ENCODE data around the gene RAB40AL.
"Not testable (repeated sequence)": the region's sequence is repeated elsewhere in the genome, so short reads cannot be mapped to it uniquely, and the experiment has no call there.

RAB40AL gene

DNA sequence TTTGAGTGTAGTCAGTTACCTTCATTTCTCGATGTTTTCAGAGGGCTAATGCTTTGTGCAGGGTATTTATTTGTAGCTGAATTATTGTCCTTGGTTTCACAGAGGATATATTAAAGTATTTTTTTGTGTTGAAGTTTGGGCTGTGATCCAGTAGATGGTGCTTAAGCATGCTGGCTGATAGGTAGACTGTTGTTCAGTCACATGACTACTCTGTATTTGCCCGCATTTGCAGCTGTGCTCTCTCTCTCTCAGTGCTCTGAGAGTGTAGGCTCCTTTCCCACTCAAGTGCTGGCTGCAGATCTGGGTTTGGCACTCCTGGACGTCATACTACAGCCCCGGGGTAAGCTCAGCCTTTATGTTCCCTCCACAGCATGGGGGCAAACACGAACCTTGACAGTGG, 21.7 kb downstream of the RAB40AL start:
- no peaks in the 10 kb centered on the region for H3K4me1 ChIP-seq (ENCODE audit: control insufficient read depth, insufficient read depth, low read length, poor library complexity, severe bottlenecking)
- H3K9me3 ChIP-seq (ENCODE audit: control insufficient read depth, low read length), result no peaks in the 10 kb centered on the region
- H3K4me3 ChIP-seq (ENCODE audit: extremely low read depth, insufficient read depth, low read length, poor library complexity, severe bottlenecking), result no peak overlapping the region
- H3K36me3 ChIP-seq (ENCODE audit: control insufficient read depth, insufficient read depth, low read length), result no peaks in the 10 kb centered on the region
- no peak overlapping the region for H3K27ac ChIP-seq (ENCODE audit: low read depth, low read length, severe bottlenecking)
- WGBS, 2 experiments (ENCODE audit: insufficient coverage in 2 of 2), result 100% methylated on average over 3 of the region's 5 CpGs; no CpG with 5 or more reads in 1 of the 2 experiments

DNA sequence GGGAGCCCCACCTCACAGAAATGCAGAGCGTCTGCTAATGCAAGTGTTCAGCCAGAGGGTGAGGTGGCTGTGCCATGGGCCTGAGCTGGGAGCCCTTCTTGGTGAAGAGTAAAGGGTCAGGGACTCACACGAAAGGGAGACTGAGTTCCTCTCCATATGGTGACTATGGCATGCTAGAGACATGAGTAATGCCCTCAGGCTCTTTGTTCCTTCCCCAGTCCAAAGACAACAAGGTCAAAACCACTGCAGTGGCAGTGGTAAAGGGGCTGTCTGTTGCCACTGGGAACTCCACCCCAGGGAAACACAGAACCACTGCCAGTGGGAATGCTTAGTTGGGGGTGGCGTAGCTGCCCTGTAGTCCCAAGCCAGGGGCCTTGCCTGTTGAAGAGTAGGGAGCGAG, 22.4 kb downstream of the RAB40AL start:
- H3K27ac ChIP-seq (ENCODE audit: low read depth, low read length, severe bottlenecking), result no peak overlapping the region
- H3K36me3 ChIP-seq (ENCODE audit: control insufficient read depth, insufficient read depth, low read length), result no peaks in the 10 kb centered on the region
- H3K4me1 ChIP-seq (ENCODE audit: control insufficient read depth, insufficient read depth, low read length, poor library complexity, severe bottlenecking), result no peaks in the 10 kb centered on the region
- WGBS, 2 experiments (ENCODE audit: insufficient coverage in 2 of 2), result 100% methylated on average over 1 of the region's 4 CpGs; no CpG with 5 or more reads in 1 of the 2 experiments
- no peak overlapping the region for H3K4me3 ChIP-seq (ENCODE audit: extremely low read depth, insufficient read depth, low read length, poor library complexity, severe bottlenecking)
- no peaks in the 10 kb centered on the region for H3K9me3 ChIP-seq (ENCODE audit: control insufficient read depth, low read length)

DNA sequence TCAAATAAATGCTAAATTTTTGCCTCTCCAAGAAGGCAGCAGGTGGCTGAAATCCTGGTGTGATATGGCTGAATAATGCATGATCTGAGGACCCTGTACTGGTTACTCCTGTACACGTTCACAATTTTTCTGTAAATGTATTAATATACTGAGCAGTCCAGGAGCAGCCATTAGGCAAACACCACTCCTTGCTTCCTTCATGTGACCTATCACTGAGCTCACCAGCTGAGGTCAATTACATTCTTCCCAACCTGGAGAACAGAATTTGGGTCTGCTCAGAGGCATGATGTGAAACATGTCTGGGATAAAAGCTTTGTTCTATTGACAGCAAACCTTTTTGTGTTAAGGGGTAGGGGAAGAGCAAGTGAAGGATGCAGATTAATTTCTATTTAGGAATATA, 26.9 kb downstream of the RAB40AL start:
- Histone ChIP-seq H3K4me1 (ENCODE audit: control insufficient read depth, insufficient read depth, low read length, poor library complexity, severe bottlenecking) (no peaks in the 10 kb centered on the region), H3K4me3 (ENCODE audit: extremely low read depth, insufficient read depth, low read length, poor library complexity, severe bottlenecking) (no peak overlapping the region), H3K36me3 (ENCODE audit: control insufficient read depth, insufficient read depth, low read length) (no peaks in the 10 kb centered on the region), H3K27ac (ENCODE audit: low read depth, low read length, severe bottlenecking) (no peak overlapping the region), H3K9me3 (ENCODE audit: control insufficient read depth, low read length) (no peaks in the 10 kb centered on the region)
- WGBS, 2 experiments (ENCODE audit: insufficient coverage in 2 of 2), result no CpG with 5 or more reads among the region's 1 CpG

DNA sequence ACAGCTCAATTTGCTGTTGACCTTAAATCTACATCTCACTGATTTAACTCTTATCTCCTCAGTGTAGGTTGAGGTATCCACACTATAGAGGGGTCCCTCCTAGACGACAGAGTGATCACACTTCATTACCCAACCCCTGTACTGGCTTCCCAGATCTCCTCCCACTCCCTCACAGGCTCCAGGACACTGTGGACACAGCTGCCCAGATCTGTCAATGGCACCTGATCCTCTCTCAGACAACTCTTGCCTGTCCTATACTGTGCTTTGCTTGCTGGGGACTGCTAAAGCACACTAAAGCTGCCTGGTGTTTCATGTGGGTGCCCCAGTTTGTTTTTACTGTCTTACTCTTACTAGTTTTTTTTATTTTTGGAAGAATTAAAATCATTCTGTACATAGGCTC, 27.9 kb downstream of the RAB40AL start:
- Histone ChIP-seq H3K4me1 (ENCODE audit: control insufficient read depth, insufficient read depth, low read length, poor library complexity, severe bottlenecking) (no peaks in the 10 kb centered on the region), H3K27ac (ENCODE audit: low read depth, low read length, severe bottlenecking) (no peak overlapping the region), H3K4me3 (ENCODE audit: extremely low read depth, insufficient read depth, low read length, poor library complexity, severe bottlenecking) (no peak overlapping the region), H3K36me3 (ENCODE audit: control insufficient read depth, insufficient read depth, low read length) (no peaks in the 10 kb centered on the region), H3K9me3 (ENCODE audit: control insufficient read depth, low read length) (no peaks in the 10 kb centered on the region)
- no CpG with 5 or more reads among the region's 1 CpG for WGBS, 2 experiments (ENCODE audit: insufficient coverage in 2 of 2)

DNA sequence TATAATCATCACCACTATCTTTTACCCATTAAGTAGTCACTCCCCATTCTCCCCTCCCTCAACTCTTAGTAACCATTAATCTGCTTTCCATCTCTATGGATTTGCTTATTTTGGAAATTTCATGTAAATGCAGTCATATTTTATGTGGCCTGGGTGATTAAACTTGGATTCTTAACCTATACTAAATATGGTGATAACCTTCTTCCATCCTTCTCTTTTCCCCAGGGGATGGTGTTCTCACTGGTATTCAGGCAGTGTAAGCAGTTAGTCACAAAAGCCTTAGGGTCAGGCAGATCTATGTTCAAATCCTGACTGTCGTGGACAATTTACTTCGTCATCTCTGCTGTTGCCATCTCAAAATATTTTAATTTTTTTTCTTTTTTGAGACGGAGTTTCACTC, 29.6 kb downstream of the RAB40AL start:
- no peaks in the 10 kb centered on the region for H3K9me3 ChIP-seq (ENCODE audit: control insufficient read depth, low read length)
- H3K27ac ChIP-seq (ENCODE audit: low read depth, low read length, severe bottlenecking), result no peak overlapping the region
- WGBS, 2 experiments (ENCODE audit: insufficient coverage in 2 of 2), result 90% methylated on average over 2 of the region's 3 CpGs; no CpG with 5 or more reads in 1 of the 2 experiments
- no peaks in the 10 kb centered on the region for H3K36me3 ChIP-seq (ENCODE audit: control insufficient read depth, insufficient read depth, low read length)
- no peaks in the 10 kb centered on the region for H3K4me1 ChIP-seq (ENCODE audit: control insufficient read depth, insufficient read depth, low read length, poor library complexity, severe bottlenecking)
- no peak overlapping the region for H3K4me3 ChIP-seq (ENCODE audit: extremely low read depth, insufficient read depth, low read length, poor library complexity, severe bottlenecking)

DNA sequence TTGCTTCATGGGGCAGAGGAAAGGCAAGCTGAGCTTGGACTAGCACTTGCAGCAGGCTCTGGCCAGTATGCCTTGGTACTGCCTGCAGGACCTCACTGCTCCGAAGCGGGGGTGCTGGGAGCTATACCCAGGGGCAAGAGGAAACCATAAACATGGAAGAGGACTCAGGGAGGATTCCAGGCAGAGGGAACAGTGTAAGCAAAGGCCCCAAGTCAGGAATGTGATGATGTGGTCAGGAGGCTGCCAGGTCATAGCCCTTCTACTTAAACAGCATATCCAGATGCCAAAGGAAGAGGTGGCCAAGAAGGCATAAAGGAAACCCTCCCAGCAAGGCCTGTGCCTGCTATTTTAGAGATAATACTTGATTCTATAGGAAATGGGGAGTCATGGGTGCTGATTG, 31.1 kb downstream of the RAB40AL start:
- Histone ChIP-seq H3K4me1 (ENCODE audit: control insufficient read depth, insufficient read depth, low read length, poor library complexity, severe bottlenecking) (no peaks in the 10 kb centered on the region), H3K27ac (ENCODE audit: low read depth, low read length, severe bottlenecking) (no peak overlapping the region), H3K9me3 (ENCODE audit: control insufficient read depth, low read length) (no peaks in the 10 kb centered on the region), H3K4me3 (ENCODE audit: extremely low read depth, insufficient read depth, low read length, poor library complexity, severe bottlenecking) (no peak overlapping the region), H3K36me3 (ENCODE audit: control insufficient read depth, insufficient read depth, low read length) (no peaks in the 10 kb centered on the region)
- WGBS, 2 experiments (ENCODE audit: insufficient coverage in 2 of 2), result no CpG with 5 or more reads among the region's 2 CpGs

GRCh38 chrX:102971536-102971935, 34.5 kb downstream of the RAB40AL start:
- not testable (repeated sequence) for H3K4me3 ChIP-seq (ENCODE audit: extremely low read depth, insufficient read depth, low read length, poor library complexity, severe bottlenecking); H3K4me1 ChIP-seq (ENCODE audit: control insufficient read depth, insufficient read depth, low read length, poor library complexity, severe bottlenecking); H3K9me3 ChIP-seq (ENCODE audit: control insufficient read depth, low read length); H3K27ac ChIP-seq (ENCODE audit: low read depth, low read length, severe bottlenecking); H3K36me3 ChIP-seq (ENCODE audit: control insufficient read depth, insufficient read depth, low read length)

DNA sequence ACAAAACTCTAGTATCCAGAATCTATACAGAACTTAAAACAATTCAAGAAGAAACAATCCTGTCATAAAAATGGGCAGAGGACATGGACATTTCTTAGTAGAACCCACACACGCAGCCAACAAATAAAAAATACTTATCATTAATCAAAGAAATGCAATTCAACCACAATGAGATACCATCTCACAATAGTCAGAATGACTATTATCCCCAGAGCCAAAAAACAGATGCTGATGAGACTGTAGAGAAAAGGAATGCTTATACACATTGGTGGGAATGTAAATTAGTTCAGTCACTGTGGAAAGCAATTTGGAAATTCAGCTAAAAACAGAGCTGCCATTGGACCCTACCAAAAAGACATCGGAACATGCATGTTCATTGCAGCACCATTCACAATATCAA, 37.9 kb downstream of the RAB40AL start:
- peaks cover 3% of the 10 kb centered on the region for H3K4me1 ChIP-seq (ENCODE audit: control insufficient read depth, insufficient read depth, low read length, poor library complexity, severe bottlenecking)
- WGBS, 2 experiments (ENCODE audit: insufficient coverage in 2 of 2), result no CpG with 5 or more reads among the region's 2 CpGs
- H3K9me3 ChIP-seq (ENCODE audit: control insufficient read depth, low read length), result no peaks in the 10 kb centered on the region
- H3K36me3 ChIP-seq (ENCODE audit: control insufficient read depth, insufficient read depth, low read length), result no peaks in the 10 kb centered on the region
- no peak overlapping the region for H3K4me3 ChIP-seq (ENCODE audit: extremely low read depth, insufficient read depth, low read length, poor library complexity, severe bottlenecking)
- no peak overlapping the region for H3K27ac ChIP-seq (ENCODE audit: low read depth, low read length, severe bottlenecking)

DNA sequence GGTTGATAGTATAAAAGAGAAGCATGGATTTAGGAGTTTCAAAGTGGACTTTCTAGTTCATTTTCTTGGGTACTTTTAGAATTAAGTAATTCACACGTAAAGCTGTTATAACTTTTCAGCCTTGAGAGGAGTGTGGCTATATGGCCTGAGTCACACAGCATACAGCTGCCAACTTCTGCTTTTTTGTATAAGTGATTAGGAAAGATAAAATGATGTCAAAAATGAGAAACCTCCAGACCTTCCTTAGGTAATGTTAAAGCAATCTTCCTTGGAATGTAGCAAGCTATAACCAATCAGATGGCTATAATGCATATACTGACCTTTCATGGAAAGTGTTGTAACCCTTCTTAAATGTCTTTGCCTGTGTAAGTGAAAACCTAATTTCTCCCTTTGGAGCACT, 39.2 kb downstream of the RAB40AL start:
- Histone ChIP-seq H3K4me1 (ENCODE audit: control insufficient read depth, insufficient read depth, low read length, poor library complexity, severe bottlenecking) (peaks cover 3% of the 10 kb centered on the region), H3K27ac (ENCODE audit: low read depth, low read length, severe bottlenecking) (no peak overlapping the region), H3K4me3 (ENCODE audit: extremely low read depth, insufficient read depth, low read length, poor library complexity, severe bottlenecking) (no peak overlapping the region), H3K9me3 (ENCODE audit: control insufficient read depth, low read length) (no peaks in the 10 kb centered on the region), H3K36me3 (ENCODE audit: control insufficient read depth, insufficient read depth, low read length) (no peaks in the 10 kb centered on the region)
- WGBS, 2 experiments (ENCODE audit: insufficient coverage in 2 of 2), result no CpG with 5 or more reads among the region's 1 CpG

DNA sequence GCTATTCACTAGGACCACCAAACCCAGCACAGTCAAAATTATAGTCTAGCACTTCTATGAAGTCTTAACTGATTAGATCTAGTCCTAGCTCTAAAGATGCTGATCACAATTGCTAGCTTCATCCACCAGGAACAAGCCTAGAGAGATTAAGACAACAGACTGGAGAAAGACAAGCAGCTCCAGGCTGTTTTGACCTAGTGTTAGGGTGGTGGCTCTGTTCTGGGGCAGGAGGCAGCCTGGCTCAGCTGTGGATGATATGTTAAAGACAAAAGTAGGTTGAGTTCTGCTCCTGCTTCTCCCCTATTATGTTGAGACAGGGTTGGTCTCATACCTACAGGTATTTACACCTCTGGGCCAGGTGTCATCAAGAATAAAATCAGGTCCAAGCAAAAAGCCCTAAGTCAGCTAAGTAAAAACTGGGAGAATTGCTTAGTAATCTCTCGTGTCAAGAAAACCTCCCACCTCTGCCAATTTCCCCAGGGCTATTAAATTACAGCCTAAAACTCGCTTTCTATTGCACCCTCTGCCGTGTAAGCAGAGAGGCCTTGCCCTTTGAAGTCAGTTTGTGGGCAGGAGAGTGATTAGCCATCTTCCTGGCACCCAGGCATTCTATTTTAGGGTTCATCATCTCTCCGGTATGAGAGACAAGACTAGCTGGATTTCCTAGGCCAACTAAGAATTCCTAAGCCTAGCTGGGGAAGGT, 39.9 kb downstream of the RAB40AL start:
- no peak overlapping the region for H3K27ac ChIP-seq (ENCODE audit: low read depth, low read length, severe bottlenecking)
- peaks cover 3% of the 10 kb centered on the region for H3K4me1 ChIP-seq (ENCODE audit: control insufficient read depth, insufficient read depth, low read length, poor library complexity, severe bottlenecking)
- WGBS, 2 experiments (ENCODE audit: insufficient coverage in 2 of 2), result no CpG with 5 or more reads among the region's 4 CpGs
- H3K4me3 ChIP-seq (ENCODE audit: extremely low read depth, insufficient read depth, low read length, poor library complexity, severe bottlenecking), result no peak overlapping the region
- no peaks in the 10 kb centered on the region for H3K9me3 ChIP-seq (ENCODE audit: control insufficient read depth, low read length)
- H3K36me3 ChIP-seq (ENCODE audit: control insufficient read depth, insufficient read depth, low read length), result no peaks in the 10 kb centered on the region

GRCh38 chrX:102978594-102978993, 41.5 kb downstream of the RAB40AL start:
- H3K4me3 ChIP-seq (ENCODE audit: extremely low read depth, insufficient read depth, low read length, poor library complexity, severe bottlenecking), result no peak overlapping the region
- no peaks in the 10 kb centered on the region for H3K36me3 ChIP-seq (ENCODE audit: control insufficient read depth, insufficient read depth, low read length)
- 95 to 97% methylated on average over 4 to 5 of the region's 9 CpGs for WGBS, 2 experiments (ENCODE audit: insufficient coverage in 2 of 2)
- no peak overlapping the region for H3K27ac ChIP-seq (ENCODE audit: low read depth, low read length, severe bottlenecking)
- no peaks in the 10 kb centered on the region for H3K9me3 ChIP-seq (ENCODE audit: control insufficient read depth, low read length)
- H3K4me1 ChIP-seq (ENCODE audit: control insufficient read depth, insufficient read depth, low read length, poor library complexity, severe bottlenecking), result peaks cover 3% of the 10 kb centered on the region

Measured in mesodermal cell (in vitro differentiated cells).